GM18517 (cell line): ENCODE data around the gene EGFLAM.
"Not testable (repeated sequence)": the region's sequence is repeated elsewhere in the genome, so short reads cannot be mapped to it uniquely, and the experiment has no call there.

ENCODE experiments used
- ATAC-seq: cut with Tn5 transposase; IDR thresholded peaks from one replicate; pipeline ENCODE4 v1.9.1; 2021; ENCODE audit warnings: mild to moderate bottlenecking, moderate library complexity; ENCODE audit not compliant: unreplicated experiment

EGFLAM gene

GRCh38 chr5:38413696-38414095 is 155.3 kb downstream of the EGFLAM start:
- no peak for ATAC-seq

DNA sequence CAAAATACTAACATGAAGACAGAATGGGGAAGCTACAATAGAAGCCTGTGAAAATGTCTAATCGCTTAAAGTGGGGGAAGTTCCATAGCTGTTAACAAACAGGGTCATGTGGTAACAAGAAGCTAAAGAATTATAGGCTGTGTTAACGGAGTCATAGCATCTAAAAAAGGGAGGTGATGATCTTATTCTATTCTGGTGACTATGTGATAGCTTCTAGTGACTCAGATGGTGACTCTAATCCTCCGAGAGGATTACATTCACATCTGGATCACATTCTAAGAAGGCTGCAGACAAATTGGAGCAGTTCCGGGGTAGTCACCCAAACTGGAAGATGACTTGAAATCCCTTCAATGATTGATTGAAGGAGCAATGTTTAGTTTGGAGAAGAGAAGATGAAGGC is 156.0 kb downstream of the EGFLAM start:
- ATAC-seq: no peak

DNA sequence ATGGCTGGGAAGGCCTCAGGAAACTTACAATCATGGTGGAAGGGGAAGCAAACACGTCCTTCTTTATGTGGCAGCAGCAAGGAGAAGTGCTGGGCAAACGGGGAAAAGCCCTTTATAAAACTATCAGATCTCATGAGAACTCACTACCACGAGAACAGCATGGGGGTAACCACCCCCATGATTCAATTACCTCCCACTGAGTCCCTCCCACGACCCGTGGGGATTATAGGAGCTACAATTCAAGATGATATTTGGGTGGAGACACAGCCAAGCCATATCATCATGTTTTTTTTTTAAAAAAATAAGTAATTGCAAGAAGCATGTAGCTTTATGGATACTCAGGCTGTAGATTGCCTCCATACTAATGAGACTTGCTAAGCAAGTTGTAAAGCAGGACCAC is 157.4 kb downstream of the EGFLAM start:
- ATAC-seq: not testable (repeated sequence)

DNA sequence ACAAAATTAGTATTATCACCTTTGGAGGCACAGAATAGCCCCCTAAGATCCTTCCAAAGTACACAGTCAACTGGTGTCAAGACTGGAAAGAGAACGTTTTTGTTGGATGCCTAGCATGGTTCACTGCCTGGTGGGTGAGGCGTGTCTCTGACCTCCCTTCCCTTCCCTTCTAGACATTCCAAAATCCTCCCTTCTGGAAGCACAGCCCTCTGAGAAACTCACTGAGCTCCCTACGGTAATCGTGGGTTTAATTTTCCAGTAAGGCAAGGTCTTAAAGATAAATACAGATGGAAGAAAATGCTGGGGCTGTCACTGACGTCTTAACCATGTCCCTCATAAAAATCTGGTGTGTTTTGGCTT is 159.3 kb downstream of the EGFLAM start:
- no peak for ATAC-seq

DNA sequence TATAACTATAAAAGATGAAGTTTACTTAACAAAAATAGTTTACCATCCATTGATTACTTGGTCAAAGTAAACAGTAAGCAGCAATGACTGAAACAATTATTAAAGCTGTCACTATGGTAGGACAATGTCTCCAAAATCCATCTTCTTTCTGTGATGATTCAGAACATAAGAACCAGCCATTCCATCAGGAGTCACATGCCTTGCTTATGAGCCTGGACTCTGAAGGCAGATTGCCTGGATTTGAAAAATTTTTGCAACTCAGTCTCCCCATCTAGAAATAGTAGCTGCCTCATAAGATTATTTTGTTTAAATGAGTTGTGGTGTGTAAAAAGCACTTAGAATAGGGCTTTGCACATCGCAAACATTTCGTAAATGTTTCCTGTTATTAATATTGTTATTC is 161.9 kb downstream of the EGFLAM start:
- ATAC-seq: no peak

DNA sequence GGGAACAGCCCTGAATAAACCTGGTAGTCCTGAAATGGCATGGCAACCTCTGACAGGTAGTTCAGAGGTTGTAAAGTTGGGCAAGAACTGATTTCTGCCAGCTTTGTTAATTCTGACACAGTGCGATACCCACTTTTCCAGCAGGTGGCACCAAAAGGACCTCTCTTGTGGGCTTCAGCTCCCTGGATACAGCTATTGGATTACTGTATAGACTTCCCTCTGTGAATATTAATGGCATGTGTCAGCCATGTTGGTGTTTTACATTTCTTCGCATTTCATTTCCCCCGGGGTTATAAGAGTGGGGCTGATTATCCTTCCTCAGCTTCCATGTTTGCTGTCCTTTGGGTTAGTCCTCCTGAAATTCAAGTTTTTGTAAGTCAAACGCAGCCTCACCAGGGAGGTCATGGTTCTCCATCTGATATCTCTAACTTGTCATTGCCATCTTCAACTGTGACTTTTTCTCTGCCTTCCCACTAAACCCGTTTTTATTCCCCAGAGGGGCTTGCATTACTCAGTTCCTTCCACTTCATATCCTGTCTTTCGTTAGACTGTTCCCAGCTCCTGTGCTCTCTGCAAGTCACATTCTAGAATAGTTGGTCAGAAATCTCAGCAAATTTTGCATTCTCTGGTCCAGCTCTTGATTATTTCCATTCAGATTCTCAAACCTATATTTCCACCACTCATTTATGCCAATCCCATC is 162.5 kb downstream of the EGFLAM start:
- no peak for ATAC-seq

GRCh38 chr5:38422622-38423021 is 164.3 kb downstream of the EGFLAM start:
- no peak for ATAC-seq

GRCh38 chr5:38423276-38424147 is 165.2 kb downstream of the EGFLAM start:
- ATAC-seq: no peak

GRCh38 chr5:38424148-38425060 is 166.0 kb downstream of the EGFLAM start:
- no peak for ATAC-seq

DNA sequence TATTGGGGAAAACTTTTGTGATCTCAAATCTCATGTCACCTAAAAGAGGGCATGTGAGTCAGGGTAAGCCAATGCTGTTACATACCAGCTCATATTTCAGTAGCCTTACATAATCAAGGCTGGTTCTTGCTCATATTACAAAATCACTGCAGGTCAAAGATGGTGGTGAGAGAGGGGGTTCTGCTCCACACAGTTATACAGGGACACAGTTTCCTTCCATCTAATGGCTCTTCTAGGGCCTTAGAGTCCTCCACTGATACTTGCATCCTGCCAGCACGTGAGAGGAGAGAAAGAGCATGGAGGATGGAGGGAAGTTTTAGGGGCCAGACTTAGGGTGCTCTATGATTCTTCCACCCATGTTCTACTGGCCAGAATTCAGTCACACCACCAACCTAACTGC is 168.1 kb downstream of the EGFLAM start:
- ATAC-seq: no peak

DNA sequence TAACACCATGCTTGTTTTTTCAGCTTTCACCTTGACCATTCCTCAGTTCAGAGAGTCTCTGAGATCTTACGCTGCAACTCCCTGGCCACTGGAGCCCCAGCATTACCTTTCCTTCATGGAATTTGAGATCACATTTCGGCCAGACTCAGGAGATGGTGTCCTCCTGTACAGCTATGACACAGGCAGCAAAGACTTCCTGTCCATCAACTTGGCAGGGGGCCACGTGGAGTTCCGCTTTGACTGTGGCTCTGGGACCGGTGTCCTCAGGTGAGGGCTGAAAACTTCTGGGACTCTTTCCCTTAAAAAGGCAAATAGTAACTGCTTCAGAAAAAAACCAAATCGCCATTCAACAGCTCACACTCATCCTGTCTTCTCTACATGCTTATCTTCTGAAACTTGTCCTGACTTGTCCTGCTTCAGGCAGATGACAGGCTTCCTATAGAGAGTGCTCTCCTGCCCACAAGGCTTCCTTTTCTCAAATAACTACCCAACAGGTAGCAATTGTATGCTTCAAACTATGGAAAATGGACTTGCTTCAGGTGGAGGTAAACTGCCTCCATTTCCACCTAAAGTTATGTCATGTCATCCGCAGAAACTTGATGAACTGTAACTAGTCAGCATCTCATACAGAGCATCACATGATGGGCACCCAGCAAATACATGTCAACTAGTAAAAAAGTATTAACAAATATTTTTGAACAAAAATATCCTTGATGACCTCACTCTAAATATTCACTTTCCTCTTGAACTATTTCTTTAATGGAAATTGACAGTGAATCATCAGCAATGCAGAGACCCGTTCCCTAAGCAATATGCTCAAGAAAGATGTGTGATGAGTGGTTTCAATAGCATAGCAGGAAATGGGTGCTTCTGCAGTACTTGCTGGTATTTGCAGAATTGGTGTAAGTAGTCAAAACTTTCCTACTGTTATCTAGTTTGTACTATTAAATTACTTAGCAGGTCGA is 168.9 kb downstream of the EGFLAM start:
- no peak for ATAC-seq

DNA sequence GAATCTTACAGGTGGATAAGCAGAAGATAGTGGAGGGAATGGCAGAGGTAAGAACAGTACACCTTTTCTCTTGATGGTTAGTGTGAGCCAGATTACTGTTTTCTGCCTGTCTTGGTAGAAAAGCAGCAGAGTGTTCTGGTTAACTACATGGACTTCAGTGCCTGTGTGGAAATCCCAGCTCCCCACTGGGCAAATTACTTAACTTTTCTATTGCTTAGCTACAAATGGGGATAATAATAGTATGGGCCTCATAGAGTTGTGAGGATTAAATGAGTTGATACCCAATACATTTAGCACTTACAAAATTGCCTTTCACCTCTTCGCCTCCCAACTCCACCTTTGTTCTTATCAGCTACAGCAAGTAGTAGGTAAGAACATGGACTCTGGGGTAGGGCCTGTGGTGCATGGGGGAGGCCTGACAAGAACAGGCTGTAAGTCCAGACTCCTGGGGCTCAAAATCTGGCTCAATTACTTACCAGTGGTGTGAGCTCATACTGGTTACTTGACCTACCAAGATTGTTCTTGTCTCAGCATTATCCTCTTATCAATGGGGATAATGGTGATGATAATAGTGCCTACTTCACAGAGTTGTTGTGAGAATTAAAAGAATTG is 173.0 kb downstream of the EGFLAM start:
- ATAC-seq: no peak

- no peak for ATAC-seq
Observed at GRCh38 chr5:38433160-38433861, 175.0 kb downstream of the EGFLAM start.

DNA sequence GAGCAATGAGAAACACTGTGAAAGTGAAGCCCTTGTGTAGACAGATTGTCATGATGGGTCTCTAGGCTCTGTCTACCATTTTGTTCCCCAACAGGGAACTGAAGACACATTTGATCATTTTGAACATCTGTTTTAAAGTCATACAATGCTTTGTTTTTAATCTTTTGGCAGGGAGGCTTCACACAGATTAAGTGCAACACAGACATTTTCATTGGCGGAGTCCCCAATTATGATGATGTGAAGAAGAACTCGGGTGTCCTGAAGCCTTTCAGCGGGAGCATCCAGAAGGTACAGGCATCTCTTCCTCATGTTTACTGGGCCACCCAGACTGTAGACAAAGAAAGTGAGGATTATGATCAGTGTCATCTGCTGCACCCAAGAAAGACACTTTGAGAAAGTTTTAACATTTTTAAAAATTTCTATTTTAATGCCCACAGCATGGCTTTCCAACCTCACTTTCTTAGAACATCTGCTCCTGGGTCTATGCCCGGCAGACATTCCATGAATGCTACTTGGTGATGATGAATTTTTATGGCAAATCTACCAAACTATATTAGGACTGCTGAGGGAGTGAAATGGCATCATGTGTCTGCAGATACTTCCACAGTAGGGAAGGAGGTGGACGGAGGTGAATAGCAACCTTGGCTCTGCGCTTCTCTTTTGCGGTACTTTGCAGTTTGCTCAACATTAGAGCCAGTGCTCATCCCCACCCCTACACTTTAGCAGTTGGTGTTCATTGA is 176.8 kb downstream of the EGFLAM start:
- ATAC-seq: no peak

DNA sequence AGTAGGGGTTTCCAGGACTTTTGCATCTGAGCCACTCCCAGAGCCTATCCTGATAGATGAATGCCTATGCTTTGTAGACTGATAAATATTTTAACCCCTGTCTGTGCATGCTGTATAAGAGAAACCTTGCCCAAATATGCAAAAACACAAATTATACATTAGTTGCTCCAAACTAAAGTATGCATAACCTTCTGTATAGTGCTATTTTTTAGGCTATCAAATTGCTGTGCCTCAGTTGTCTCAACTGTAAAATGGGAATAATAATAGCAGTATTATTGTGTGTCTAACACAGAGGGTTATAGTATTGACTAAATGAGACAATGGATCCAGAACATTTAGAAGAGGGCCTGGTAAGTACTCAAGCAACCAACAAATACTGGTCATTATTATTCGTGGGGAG is 180.4 kb downstream of the EGFLAM start:
- no peak for ATAC-seq

DNA sequence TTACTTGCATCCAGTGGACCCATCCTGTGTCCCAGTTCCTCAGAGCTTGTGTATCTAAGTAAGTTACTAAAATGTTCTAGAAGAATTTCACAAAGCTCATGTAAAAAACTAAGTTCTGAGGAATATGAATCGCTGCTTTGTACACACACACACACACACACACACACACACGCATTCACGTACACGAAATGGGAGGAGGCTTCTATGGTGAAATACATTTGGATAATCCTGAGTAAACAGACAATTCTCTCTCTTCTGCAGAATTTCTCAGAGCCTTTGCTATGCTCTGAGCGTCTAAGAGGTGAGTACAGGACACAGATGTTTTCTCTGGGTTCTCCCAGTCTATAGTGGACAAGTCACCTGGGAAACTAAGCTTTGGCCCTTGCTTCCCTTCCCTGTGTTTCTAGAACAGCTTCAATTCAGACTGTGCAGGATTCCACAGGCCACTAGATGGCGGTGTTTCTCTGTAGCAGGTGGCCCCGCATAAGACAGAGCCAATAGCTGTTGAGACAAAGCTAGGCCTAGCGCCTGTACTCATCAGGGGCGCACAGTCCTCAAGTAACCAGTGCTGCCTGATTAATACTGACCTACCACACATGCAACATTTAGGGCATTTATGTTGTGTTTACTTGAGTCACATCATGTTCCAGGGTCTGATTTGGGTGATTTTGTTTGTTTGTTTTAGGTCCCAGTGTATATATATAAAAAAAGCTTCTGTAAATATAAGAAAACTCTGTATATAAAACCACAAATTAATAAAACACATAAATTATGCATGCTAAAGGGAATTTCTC is 183.3 kb downstream of the EGFLAM start:
- peak; percentile 100 for ATAC-seq

GRCh38 chr5:38442247-38442573 is 183.9 kb downstream of the EGFLAM start:
- no peak for ATAC-seq

- ATAC-seq: no peak
Observed at GRCh38 chr5:38443390-38443789, 185.0 kb downstream of the EGFLAM start.
